Lung (tissue), 12 donors: ENCODE data around the gene DIS3L2. TPM values are rescaled to one million over a fixed set of nuclear protein-coding genes. Genes with fewer than 3 reads are reported as not detected.

Experiments
- ATAC-seq: fragments of 200-7000 bp; cut with Tn5 transposase; one replicate; pipeline ENCODE4 v1.9.1; 2020; ENCODE audit warnings: moderate number of reproducible peaks; ENCODE audit not compliant: insufficient read depth, low FRiP score
- DNase-seq, 3 donors: peaks; one replicate each; pipeline ENCODE4 v3.0.0-alpha.2; 2013 to 2017
- H3K27ac ChIP-seq, 2 donors: one replicate each; pipeline ENCODE4 v1.5.1; 2013; ENCODE audit warnings: mild to moderate bottlenecking in 2 of 2, moderate library complexity in 2 of 2, control low read depth in 1 of 2, inconsistent platforms in 1 of 2, low read depth in 1 of 2, low read length in 1 of 2
- H3K27me3 ChIP-seq, 3 donors: one replicate each; pipeline ENCODE4 v1.5.1; 2013; ENCODE audit warnings: low read length in 2 of 3; ENCODE audit not compliant: control insufficient read depth in 3 of 3, insufficient read depth in 3 of 3
- H3K36me3 ChIP-seq, 4 donors: one replicate each; pipeline ENCODE4 v1.5.1; 2013; ENCODE audit warnings: low read length in 4 of 4, mild to moderate bottlenecking in 1 of 4, moderate library complexity in 1 of 4; ENCODE audit not compliant: control insufficient read depth in 4 of 4, insufficient read depth in 4 of 4
- H3K4me1 ChIP-seq, 5 donors: one replicate each; pipeline ENCODE4 v1.5.1; 2013; ENCODE audit warnings: low read length in 5 of 5, mild to moderate bottlenecking in 2 of 5, moderate library complexity in 1 of 5; ENCODE audit not compliant: control insufficient read depth in 5 of 5, insufficient read depth in 5 of 5
- H3K4me3 ChIP-seq: one replicate; pipeline ENCODE4 v1.5.1; 2013; ENCODE audit warnings: mild to moderate bottlenecking, control low read depth, moderate library complexity
- H3K9ac ChIP-seq, 2 donors: one replicate each; pipeline ENCODE4 v1.5.1; 2013; ENCODE audit warnings: low read length in 2 of 2, control low read depth in 1 of 2; ENCODE audit not compliant: insufficient read depth in 1 of 2
- H3K9me3 ChIP-seq, 4 donors: one replicate each; pipeline ENCODE4 v1.5.1; 2013; ENCODE audit warnings: low read length in 3 of 4, mild to moderate bottlenecking in 1 of 4, moderate library complexity in 1 of 4; ENCODE audit not compliant: control insufficient read depth in 4 of 4, insufficient read depth in 3 of 4
- CTCF ChIP-seq: IDR thresholded peaks from 2 replicates; pipeline ENCODE4 v1.5.1; 2012; ENCODE audit warnings: mild to moderate bottlenecking; ENCODE audit errors: control extremely low read depth, extremely low read depth
- WGBS, 2 donors: extraction: QIAGEN DNeasy Blood & Tissue Kit; methylation state at CpG; one replicate each; pipeline ENCODE4 v1.1.7; 2013; 5-methylcytosine and 5-hydroxymethylcytosine counted together
- polyA plus RNA-seq, 2 donors: library from polyadenylated mRNA; stranded (reverse); fragments of 200-250 nt; gene quantifications; one replicate each; pipeline ENCODE4 v1.2.1, GENCODE V29; 2013
- total RNA-seq, 2 donors: library from RNA; depleted of rRNA in 1 of 2; stranded (reverse); fragments of >200 nt in 1 of 2; gene quantifications; one replicate each; pipeline ENCODE4 v1.2.1, GENCODE V29; 2014 to 2021
- donor health status: control.
- donor health status: control.
- donor health status: Bipolar disorder and iron deficiency.
- donor health status: healthy.
- donor health status: DM: yes; HTN: yes; CAD: no.

DIS3L2 gene
- total and polyA plus RNA-seq, 4 donors, result 12.7 to 41.0 (median 31.1) TPM

- Histone ChIP-seq H3K27me3 (peaks cover 10 to 37% (median 28%) of the 10 kb centered on the region in 3 donors), H3K4me3 (no peak overlapping the region), H3K9me3 (peaks cover 0 to 5% (median 0%) of the 10 kb centered on the region in 4 donors), H3K27ac (no peak overlapping the region), H3K36me3 (no peaks in the 10 kb centered on the region), H3K9ac (no peak overlapping the region), H3K4me1 (peaks cover 0 to 13% (median 0%) of the 10 kb centered on the region in 5 donors)
- WGBS, 2 donors, result 83 to 89% methylated on average over 7 of the region's 7 CpGs
- ATAC-seq (no peak), DNase-seq (no peak)
- TF ChIP-seq CTCF, result no peak
Observed at GRCh38 chr2:232353660-232354059, 392.1 kb downstream of the DIS3L2 start.

- H3K27me3 ChIP-seq, result peaks cover 10 to 34% (median 28%) of the 10 kb centered on the region in 3 donors
- 93 to 96% methylated on average over 5 of the region's 5 CpGs for WGBS, 2 donors
- ATAC-seq (no peak), DNase-seq (no peak)
- H3K9ac ChIP-seq, result no peak overlapping the region
- no peak overlapping the region for H3K27ac ChIP-seq
- H3K9me3 ChIP-seq, result peaks cover 0 to 5% (median 0%) of the 10 kb centered on the region in 4 donors
- H3K36me3 ChIP-seq, result no peaks in the 10 kb centered on the region
- peaks cover 0 to 11% (median 0%) of the 10 kb centered on the region in 5 donors for H3K4me1 ChIP-seq
- H3K4me3 ChIP-seq, result no peak overlapping the region
- TF ChIP-seq CTCF, result no peak
Observed at GRCh38 chr2:232354069-232354468, 392.6 kb downstream of the DIS3L2 start.

- TF ChIP-seq CTCF, result no peak
- ATAC-seq, result no peak
- Histone ChIP-seq H3K4me1 (peaks cover 0 to 4% (median 0%) of the 10 kb centered on the region in 5 donors), H3K9me3 (no peaks in the 10 kb centered on the region), H3K27me3 (no peaks in the 10 kb centered on the region), H3K4me3 (no peak overlapping the region), H3K36me3 (no peaks in the 10 kb centered on the region), H3K9ac (no peak overlapping the region), H3K27ac (no peak overlapping the region)
- WGBS, 2 donors, result 91 to 95% methylated on average over 5 of the region's 5 CpGs
- no peak for DNase-seq
Observed at GRCh38 chr2:232361646-232362045, 400.1 kb downstream of the DIS3L2 start.
